Stimulated activated CD4-positive, alpha-beta T cell treated with anti-CD3 and anti-CD28 coated beads, TNF-alpha, amount 100 ng/mL, for 48 hours (primary cell): Measurements from ENCODE around the gene C12orf76.
"Not testable (repeated sequence)": the region's sequence is repeated elsewhere in the genome, so short reads cannot be mapped to it uniquely, and the experiment has no call there.

Experiments used
- DNase-seq, 3 donors: peaks; one replicate each; pipeline ENCODE4 v3.0.0-alpha.2; 2020; ENCODE audit warnings: low read depth in 3 of 3

Gene C12orf76

GRCh38 chr12:110023059-110023980 is 25.0 kb downstream of the C12orf76 start:
- no peak for DNase-seq

DNA sequence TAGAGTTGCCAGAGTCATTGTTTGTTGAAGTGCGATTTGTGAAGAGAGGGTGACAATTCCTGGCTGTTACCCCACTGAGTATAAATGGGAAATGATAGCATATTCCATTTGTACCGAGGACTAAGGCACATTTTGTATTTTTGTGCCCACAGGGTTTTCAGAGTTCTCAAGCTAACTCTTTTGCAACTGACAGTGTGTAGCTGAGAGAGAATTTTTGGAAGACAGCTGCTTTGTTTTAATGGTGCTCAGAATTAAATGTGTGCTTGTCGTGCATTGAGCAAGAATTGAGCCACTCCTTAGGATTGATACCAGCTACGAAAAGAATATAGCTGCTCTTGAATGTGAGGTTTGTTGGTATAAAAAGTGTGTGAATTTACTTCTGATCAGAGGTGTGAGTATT is 27.4 kb downstream of the C12orf76 start:
- DNase-seq = no peak

DNA sequence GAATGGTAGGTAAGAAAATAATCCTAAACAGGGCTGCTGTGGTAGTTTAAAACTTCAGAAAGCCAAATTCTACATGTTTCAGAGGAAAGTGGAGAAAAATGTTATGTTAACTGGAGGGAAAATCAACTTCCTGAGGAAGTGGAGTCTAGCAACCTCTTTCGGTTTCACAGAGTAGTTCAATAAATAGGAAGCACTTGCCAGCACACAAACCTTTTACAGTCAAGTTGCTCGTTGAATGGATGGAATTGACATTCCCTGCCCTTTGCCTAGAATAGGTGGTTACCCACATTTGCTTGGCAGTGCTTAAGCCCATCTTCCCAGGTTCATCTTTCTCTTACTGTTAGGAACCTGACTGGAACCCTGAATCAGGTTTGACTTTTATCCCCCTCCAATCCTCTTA is 33.2 kb downstream of the C12orf76 start:
- no peak for DNase-seq

DNA sequence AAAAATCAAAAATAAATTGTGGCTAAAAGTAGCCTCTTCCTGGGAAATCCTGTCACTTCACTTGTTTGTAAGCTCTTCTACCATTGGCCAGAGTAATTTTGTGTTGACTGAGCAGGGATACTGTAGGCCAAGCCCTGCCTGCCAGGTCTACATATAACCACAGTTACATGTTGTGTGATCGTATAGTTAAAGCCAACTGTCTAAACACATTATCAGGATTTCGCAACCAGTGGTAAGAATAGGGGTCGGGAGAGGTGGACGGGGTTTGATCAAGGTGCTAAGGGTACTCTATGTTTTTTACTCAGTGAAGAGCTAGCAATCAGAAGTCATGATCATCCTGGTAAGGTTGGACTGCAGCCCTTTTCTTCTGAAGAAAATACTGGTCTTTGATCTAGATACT is 35.7 kb downstream of the C12orf76 start:
- DNase-seq = no peak

DNA sequence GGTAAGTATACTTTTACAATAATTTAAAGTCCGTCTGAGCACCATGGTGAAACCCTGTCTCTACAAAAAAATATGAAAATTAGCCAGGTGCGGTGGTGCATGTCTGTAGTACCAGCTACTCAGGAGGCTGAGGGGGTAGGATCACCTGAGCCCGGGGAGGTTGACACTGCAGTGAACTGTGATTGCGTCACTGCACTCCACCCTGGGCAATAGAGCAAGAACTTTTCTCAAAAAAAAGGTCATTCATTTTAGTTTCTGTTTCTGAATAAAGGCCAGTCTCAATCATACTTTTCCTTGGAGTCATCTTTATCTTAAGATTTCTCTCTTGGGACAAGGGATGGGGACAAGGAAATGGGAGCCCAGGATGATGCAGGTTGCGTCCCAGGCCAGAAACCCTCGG is 36.2 kb downstream of the C12orf76 start:
- no peak for DNase-seq

DNA sequence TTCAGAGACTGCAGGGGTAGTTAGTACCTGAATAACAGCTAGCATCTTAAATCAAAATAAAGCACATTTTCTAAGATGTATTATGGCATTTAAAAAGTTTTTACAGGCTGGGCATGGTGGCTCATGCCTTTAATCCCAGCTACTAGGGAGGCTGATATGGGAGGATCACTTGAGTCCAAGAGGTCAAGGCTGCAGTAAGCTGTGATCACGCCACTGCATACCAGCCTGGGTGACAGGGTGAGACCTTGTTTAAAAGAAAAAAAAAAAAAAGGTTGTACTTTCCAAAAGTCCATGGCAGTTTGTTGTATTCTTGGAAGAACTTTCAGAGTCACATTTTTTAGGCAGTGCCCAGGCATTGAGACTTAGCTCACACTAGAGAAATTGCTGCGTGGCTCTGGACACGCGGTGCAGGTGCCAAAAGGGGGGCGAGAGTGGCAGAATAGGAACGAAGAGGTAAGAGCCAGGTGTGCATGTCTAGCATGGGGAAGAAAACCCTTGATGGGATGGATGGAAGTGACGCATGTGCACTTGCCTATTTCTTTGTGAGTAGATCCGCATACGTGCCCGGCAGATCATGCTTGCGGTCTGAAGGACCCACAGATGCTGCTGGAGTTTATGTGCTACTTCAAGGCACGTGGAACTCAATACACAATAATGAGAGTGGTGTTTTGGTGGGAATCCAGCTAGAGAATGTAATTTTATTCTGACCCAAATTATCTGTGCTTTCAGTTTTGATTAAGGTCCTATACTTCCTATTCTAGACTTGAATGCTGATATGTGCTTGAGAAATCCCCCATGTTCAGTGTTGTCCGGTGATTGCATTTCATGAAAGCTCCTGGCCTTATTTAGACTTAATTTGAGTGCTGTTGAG is 37.2 kb downstream of the C12orf76 start:
- no peak for DNase-seq

DNA sequence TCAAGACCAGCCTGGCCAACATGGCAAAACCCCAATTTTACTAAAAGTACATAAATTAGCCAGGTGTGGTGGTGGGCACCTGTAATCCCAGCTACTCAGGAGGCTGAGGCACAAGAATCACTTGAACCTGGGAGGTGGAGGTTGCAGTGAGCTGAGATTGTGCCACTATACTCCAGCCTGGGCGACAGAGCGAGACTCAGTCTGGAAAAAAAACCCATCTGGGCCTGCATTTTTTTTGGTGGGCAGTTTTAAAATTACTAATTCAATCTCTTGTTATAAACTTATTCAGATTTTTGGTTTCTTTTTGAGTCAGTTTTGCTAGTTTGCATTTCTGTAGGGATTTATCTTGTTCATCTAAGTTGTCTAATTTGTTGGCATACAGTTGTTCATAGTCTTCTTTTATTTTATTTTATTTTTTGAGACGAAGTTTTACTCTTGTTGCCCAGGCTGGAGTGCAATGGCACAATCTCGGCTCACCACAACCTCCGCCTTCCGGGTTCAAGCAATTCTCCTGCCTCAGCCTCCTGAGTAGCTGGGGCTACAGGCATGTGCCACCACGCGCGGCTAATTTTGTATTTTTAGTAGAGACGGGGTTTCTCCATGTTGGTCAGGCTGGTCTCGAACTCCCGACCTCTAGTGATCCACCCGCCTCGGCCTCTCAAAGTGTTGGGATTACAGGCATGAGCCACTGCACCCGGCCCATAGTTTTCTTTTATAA is 39.5 kb downstream of the C12orf76 start:
- not testable (repeated sequence) for DNase-seq

- DNase-seq = no peak
These were observed 40.4 kb downstream of the C12orf76 start for GRCh38 chr12:110007881-110008280.

DNA sequence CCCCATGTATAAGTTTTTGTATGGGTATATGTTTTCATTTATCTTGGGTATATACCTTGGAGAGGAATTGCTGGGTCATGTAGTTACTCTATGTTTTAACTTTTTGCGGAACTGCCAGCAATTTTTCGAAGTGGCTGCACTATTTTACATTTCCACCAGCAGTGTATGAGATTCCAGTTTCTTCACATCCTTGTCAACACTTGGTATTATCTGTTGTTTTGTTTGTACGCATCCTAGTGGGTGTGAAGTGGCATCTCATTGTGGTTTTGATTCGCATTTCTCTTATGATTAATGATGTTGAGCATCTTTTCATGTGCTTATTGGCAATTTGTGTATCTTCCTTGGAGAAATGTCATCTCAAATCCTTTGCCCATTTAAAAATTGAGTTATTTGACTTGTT is 42.2 kb downstream of the C12orf76 start:
- no peak for DNase-seq

DNA sequence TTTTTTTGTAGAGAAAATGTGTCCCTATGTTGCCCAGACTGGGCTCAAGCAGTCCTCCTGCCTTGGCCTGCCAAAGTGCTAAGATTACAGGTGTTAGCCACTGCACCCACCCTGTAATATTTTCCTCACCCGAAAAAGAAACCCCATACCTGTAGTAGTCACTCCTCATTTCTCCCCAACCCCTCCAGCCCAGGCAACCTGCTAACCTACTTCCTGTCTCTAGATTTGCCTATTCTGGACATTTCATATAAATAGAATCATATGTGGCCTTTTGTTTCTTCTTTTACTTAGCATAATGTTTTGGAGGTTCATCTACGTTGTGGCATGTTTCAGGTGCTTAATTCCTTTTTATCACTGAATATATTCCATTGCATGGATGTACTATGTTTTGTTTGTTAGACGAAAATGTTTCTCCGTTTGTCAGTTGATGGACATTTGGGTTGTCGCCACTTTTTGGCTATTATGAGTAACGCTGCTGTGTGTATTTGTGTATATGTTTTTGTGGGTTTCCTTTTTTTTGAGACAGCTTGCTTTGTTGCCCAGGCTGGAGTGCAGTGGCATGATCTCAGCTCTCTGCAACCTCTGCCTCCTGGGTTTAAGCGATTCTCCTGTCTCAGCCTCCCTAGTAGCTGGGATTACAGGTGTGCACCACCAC is 42.9 kb downstream of the C12orf76 start:
- no peak for DNase-seq

DNA sequence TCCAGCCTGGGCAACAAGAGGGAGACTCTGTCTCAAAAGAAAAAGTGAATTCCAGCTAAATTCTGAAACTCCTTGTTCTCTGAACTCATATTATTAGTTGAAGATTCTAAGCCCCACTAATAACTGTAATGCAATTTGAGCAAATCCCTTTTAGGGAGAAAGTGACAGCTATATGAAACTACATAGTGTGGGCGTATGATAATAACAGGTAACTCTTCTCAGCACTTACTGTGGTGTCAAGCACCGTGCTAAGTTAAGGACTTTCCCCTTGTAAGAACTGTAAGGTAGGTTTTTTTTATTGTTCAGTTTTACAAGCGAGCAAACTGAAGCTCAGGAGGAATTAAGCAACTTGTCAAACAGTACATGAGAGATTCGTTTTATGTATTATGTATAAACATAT is 43.7 kb downstream of the C12orf76 start:
- no peak for DNase-seq

GRCh38 chr12:110002676-110003515 is 45.4 kb downstream of the C12orf76 start:
- DNase-seq = no peak

- no peak for DNase-seq
These were observed 46.7 kb downstream of the C12orf76 start for GRCh38 chr12:110001596-110001995.

DNA sequence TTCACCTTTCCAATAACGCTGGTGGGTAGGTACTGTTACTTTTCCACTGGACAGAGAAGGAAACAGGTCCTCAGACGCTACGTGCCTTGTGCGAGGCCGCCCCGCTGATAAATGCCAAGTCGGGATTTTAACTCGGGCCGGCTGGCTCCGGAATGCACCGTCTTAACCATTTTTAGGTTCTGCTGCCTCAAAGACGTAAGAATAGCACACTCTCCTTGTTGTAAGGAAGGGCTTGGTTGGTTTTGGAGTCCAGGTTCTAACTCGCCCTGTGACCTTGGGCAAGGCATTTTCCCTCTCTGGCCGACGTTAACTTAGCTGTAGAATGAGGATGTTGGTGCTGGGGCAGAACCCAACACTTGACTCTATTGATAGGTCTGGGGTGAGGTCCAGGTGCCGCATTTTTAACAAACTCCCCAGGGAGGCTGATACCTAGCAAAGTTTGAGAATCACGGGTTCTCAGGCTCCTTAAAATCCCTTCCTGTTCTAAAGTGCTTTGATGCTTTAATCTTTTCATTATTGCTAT is 48.3 kb downstream of the C12orf76 start:
- DNase-seq = no peak

DNA sequence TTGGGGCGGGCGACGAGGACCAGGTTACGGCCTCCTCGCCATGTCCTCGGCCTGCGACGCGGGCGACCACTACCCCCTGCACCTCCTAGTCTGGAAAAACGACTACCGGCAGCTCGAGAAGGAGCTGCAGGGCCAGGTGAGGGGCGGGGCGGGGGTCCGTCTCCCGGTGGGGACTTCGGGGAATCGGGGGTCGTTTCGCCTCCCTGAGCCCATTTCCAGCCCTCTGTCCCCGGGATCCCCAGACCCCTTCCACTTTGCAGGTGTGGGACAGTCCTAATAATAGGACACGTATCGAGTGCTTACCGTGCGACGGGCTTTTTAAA is 48.7 kb downstream of the C12orf76 start:
- no peak for DNase-seq

DNA sequence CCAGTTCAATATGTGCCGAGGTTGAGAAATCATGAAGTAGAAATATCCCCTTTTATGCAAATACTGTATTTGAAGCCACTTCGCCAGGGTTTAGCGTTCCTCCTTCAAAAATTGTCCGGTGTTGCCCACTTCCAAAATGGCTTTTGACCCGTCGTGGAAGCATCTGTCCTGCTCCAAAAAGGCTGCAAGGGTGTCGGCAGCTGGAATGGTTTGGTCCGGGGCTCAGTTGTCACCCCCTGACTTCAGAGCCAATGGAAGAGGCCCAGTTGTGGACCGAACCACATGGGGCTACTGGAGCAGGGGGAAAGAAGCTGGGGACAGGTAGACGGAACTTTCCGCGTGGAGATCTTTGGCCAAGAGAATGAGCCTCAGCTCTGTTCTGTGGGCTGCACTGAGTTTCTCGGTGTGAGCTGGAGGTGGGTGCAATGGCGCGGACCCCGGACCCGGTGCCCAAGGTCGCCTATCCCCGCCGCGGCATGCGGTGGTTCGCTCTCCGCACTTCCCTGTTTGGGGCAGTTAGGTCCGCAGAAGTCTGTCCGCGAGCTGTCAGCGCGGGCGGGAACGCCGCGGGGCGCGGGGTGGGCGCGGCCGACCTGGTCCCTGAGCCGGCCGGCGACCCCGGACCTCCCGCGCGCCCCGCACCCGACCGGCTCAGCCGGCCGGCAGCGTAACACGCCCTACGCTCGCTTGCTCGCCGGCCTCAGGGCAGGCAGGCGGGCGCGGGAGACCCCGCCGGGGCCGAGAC is 49.2 kb downstream of the C12orf76 start, which contains the start of gene ANKRD13A:
Gene ANKRD13A, plus strand, starts transcription at position 527 of the 745 bp plus-strand sequence. CDS start 259 bp downstream, outside the sequence.
- DNase-seq = peak; percentile 72 to 84 (median 72)

GRCh38 chr12:109998241-109998903 is 50.0 kb downstream of the C12orf76 start:
- DNase-seq = no peak

- no peak for DNase-seq
These were observed 50.9 kb downstream of the C12orf76 start for GRCh38 chr12:109997393-109997792.

- DNase-seq = no peak
These were observed 51.9 kb downstream of the C12orf76 start for GRCh38 chr12:109996483-109996853.
